ENCODE data around the gene SLC39A11.
"Not testable (repeated sequence)": the region's sequence is repeated elsewhere in the genome, so short reads cannot be mapped to it uniquely, and the experiment has no call there.

Gene SLC39A11

GRCh38 chr17:73092523-73093135, at the start of gene SLC39A11:
TSS of gene SLC39A11 (minus strand) at chr17:73092688. CDS start at chr17:73088764, 3,924 bp downstream.
- in situ Hi-C loops (cut with HindIII; ENCODE audit: low sequenced_read_pairs) = no loop called here

GRCh38 chr17:73141411-73141810, 48.9 kb upstream of the SLC39A11 start:
- in situ Hi-C loops (cut with HindIII; ENCODE audit: low sequenced_read_pairs) = loop anchor here (5.0 kb wide), 1 partner anchor 41 kb away; no protein-coding TSS in a partner anchor

- in situ Hi-C loops (cut with HindIII; ENCODE audit: low sequenced_read_pairs) = loop anchor here (5.0 kb wide), 1 partner anchor 42 kb away; no protein-coding TSS in a partner anchor
Measured at GRCh38 chr17:73140566-73140965, 48.1 kb upstream of the SLC39A11 start.

- in situ Hi-C loops (cut with HindIII; ENCODE audit: low sequenced_read_pairs) = no loop called here
Measured at GRCh38 chr17:73139296-73139695, 46.8 kb upstream of the SLC39A11 start.

GRCh38 chr17:73138541-73139138, 46.2 kb upstream of the SLC39A11 start:
- in situ Hi-C loops (cut with HindIII; ENCODE audit: low sequenced_read_pairs) = no loop called here

- in situ Hi-C loops (cut with HindIII; ENCODE audit: low sequenced_read_pairs) = no loop called here
Measured at GRCh38 chr17:73137376-73137775, 44.9 kb upstream of the SLC39A11 start.

- in situ Hi-C loops (cut with HindIII; ENCODE audit: low sequenced_read_pairs) = no loop called here
Measured at GRCh38 chr17:73135766-73136165, 43.3 kb upstream of the SLC39A11 start.

GRCh38 chr17:73133911-73134649, 41.6 kb upstream of the SLC39A11 start:
- in situ Hi-C loops (cut with HindIII; ENCODE audit: low sequenced_read_pairs) = no loop called here

- in situ Hi-C loops (cut with HindIII; ENCODE audit: low sequenced_read_pairs) = no loop called here
Measured at GRCh38 chr17:73132085-73132492, 39.6 kb upstream of the SLC39A11 start.

- in situ Hi-C loops (cut with HindIII; ENCODE audit: low sequenced_read_pairs) = not testable (repeated sequence)
Measured at GRCh38 chr17:73131439-73131838, 39.0 kb upstream of the SLC39A11 start.

- in situ Hi-C loops (cut with HindIII; ENCODE audit: low sequenced_read_pairs) = no loop called here
Measured at GRCh38 chr17:73130977-73131376, 38.5 kb upstream of the SLC39A11 start.

GRCh38 chr17:73128496-73128895, 36.0 kb upstream of the SLC39A11 start:
- in situ Hi-C loops (cut with HindIII; ENCODE audit: low sequenced_read_pairs) = no loop called here

- in situ Hi-C loops (cut with HindIII; ENCODE audit: low sequenced_read_pairs) = no loop called here
Measured at GRCh38 chr17:73126716-73127473, 34.4 kb upstream of the SLC39A11 start.

GRCh38 chr17:73123606-73124320, 31.3 kb upstream of the SLC39A11 start:
- in situ Hi-C loops (cut with HindIII; ENCODE audit: low sequenced_read_pairs) = no loop called here

- in situ Hi-C loops (cut with HindIII; ENCODE audit: low sequenced_read_pairs) = no loop called here
Measured at GRCh38 chr17:73122953-73123605, 30.6 kb upstream of the SLC39A11 start.

- in situ Hi-C loops (cut with HindIII; ENCODE audit: low sequenced_read_pairs) = no loop called here
Measured at GRCh38 chr17:73121506-73121905, 29.0 kb upstream of the SLC39A11 start.

- in situ Hi-C loops (cut with HindIII; ENCODE audit: low sequenced_read_pairs) = no loop called here
Measured at GRCh38 chr17:73119631-73120030, 27.1 kb upstream of the SLC39A11 start.

GRCh38 chr17:73118951-73119391, 26.5 kb upstream of the SLC39A11 start:
- in situ Hi-C loops (cut with HindIII; ENCODE audit: low sequenced_read_pairs) = no loop called here

GRCh38 chr17:73118139-73118538, 25.7 kb upstream of the SLC39A11 start:
- in situ Hi-C loops (cut with HindIII; ENCODE audit: low sequenced_read_pairs) = no loop called here

- in situ Hi-C loops (cut with HindIII; ENCODE audit: low sequenced_read_pairs) = loop anchor here (5.0 kb wide), 3 partner anchors 60 to 140 kb away; no protein-coding TSS in a partner anchor
Measured at GRCh38 chr17:73112246-73112645, 19.8 kb upstream of the SLC39A11 start.
